GM21526 (cell line): ENCODE results near the gene OTUD1.
"Not testable (repeated sequence)": the region's sequence is repeated elsewhere in the genome, so short reads cannot be mapped to it uniquely, and the experiment has no call there.

Source experiments
- ATAC-seq: cut with Tn5 transposase; IDR thresholded peaks from one replicate; pipeline ENCODE4 v1.9.1; 2021; ENCODE audit warnings: moderate library complexity; ENCODE audit not compliant: unreplicated experiment, low FRiP score

The OTUD1 gene, protein sequence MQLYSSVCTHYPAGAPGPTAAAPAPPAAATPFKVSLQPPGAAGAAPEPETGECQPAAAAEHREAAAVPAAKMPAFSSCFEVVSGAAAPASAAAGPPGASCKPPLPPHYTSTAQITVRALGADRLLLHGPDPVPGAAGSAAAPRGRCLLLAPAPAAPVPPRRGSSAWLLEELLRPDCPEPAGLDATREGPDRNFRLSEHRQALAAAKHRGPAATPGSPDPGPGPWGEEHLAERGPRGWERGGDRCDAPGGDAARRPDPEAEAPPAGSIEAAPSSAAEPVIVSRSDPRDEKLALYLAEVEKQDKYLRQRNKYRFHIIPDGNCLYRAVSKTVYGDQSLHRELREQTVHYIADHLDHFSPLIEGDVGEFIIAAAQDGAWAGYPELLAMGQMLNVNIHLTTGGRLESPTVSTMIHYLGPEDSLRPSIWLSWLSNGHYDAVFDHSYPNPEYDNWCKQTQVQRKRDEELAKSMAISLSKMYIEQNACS

DNA sequence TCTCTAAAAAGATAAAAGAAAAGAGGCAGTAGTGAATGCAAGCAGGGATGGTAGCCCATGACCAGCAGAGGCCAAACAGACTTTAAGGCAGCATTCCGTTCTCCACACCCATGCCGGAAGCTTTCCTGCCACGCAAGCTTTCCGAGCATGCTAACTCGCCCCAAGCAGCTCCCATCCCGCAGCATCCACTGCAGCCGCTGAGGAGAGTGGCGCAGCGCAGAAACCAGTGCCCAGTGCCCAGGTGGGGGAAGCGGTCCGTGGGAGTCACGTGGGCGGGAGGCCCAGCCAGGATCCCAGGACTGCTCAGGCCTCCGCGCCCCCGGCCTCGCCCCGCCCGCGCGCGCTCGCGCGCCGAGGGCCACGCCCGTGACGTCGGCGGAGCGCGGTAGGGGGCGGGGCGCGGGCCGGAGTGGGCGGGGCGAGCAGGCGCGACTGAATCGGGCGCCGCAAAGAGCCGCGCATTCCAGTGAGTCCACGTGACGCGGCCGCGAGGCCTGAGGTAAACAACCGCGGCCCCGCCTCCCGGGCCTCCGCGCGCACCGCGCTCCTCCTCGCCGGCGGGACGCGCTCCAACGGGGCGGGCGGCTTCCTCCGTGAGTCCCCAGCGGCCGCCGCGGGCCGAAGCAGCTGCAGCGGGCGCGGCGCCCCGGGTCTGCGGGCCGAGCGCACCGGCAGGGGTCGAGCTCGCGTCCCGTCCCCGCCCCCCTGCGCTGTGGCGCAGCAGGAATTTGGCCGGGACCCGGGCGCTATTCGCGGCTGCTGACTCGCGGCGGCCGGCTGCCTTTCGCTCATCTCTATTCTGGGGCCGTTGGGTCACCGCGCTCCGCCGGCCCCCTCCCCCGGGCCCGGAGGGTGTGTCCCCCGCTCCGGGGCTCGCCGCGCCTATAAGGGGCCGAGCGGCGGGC lies at the start of gene OTUD1:
OTUD1 (plus strand) TSS at position 529 of the 905 bp plus-strand sequence. CDS start 383 bp downstream, outside the sequence.
- ATAC-seq, result peak; percentile 91

DNA sequence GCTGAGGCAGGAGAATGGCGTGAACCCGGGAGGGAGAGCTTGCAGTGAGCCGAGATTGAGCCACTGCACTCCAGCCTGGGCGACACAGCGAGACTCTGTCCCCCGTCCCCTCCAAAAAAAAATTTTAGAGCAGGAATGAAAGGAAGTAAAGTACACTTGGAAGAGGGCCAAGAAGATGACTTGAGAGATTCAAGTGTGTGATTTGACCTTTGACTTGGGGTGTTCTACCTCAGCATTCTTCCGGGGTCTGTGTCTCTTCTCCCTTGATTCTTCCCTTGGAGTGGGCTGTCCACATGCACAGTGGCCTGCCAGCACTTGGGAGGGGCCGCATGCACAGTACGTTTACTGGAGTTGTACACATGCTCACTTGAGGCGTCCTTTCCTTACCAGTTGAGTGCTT lies 48.5 kb upstream of the OTUD1 start:
- not testable (repeated sequence) for ATAC-seq

DNA sequence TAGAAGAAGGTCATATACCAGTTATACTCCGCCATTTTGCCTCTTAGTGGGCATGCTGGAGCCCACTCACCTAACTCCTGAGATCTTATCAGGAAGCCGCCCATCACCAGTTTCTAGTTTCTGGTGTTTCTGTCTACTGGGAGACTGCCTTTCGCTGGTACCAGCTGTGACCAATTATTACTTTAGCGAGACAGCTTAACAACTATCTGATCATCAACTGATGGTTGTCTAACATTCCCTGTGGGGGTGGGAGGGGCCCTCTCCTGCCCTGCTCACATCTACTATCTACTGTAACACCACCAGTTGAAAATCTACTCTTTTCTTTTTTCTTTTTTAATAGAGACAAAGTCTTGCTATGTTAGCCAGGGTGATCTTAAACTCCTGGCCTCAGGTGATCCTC lies 48.1 kb upstream of the OTUD1 start:
- no peak for ATAC-seq

DNA sequence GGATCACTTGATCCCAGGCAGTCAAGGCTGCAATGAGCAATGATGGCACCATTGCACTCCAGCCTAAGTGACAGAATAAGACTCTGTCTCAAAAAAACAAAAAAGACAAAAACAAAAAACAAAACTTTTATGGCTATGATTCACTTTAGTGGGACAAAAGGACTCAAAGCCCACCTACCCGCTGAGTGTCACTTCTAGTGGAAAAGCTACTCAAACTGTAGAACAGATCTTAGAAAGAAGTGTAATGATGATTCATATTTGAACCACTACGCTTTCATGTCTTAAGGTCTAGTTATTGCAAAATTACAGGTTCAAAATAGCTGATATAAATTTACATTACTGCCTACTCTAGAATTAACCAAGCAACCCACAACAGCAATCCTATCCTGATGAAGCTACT lies 47.1 kb upstream of the OTUD1 start:
- ATAC-seq, result no peak

DNA sequence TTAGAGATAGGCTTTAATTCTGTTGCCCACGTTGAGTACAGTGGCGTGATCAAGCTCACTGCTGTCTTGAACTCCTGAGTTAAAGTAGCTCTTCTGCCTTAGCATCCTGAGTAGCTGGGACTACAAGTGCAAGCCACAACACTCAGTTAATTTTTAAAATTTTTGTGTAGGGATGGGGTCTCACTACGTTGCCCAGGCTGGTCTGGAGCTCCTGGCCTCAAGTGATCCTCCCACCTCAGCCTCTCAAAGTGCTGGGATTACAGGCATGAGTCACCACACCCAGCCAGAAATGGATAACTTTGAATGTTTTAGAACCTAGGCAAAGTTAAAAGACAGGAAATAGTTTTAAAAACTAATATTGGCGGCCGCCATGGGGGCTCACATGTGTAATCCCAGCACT lies 43.9 kb upstream of the OTUD1 start:
- ATAC-seq, result no peak

DNA sequence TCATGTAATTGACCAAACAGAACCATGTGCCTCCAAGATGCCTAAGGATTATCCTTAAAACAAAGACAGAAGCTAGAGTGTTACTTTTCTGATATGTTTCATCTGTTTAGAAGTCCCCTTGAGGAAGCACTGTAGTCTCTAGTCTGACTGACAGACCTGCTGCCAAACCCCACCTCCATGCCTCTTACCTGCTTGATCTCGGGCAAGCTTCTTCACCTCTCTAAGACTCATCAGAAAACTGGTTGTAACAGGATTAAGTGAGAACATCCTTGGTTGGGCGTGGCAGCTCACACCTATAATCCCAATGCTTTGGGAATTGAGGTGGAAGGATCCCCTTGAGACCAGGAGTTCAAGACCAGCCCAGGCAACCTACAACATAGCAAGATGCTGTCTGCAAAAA lies 42.2 kb upstream of the OTUD1 start:
- ATAC-seq, result no peak

DNA sequence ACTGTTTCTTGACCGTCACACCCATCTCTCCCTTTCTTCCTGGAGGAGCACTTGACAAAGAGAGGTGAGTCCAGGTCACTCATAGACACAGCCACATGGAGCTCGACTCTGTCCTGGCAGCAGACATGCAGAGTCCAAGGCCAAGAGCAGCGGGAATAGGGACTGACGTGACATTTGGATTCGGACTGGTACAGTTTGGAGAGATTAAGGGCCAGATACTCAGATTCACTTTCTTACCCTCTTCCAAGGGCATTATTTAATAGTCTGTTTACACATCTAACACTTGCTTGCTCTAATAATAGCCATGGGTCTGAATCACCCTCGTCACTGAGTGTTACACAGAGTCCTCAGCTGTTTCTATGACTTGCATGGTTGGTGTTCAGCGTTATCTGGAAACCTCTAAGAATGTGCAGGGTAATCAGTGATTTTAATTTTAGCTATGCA lies 39.2 kb upstream of the OTUD1 start:
- no peak for ATAC-seq

DNA sequence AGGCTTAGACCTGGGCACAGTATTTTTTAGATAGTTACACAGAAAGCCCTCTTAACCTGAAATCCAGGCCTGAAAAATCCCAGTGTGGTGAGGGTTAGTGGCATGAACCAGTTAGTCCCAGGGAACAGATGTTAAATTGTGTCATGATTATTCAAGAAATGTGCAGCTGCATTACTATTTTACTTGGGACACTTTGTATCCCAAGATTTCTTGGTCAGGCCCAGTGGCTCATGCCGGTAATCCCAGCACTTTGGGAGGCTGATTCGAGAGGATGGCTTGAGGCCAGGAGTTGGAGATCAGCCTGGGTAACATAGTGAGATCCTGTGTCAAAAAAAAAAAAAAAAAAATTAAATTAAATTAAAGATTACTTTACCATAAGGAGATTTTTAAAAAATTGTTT lies 36.0 kb upstream of the OTUD1 start:
- no peak for ATAC-seq

DNA sequence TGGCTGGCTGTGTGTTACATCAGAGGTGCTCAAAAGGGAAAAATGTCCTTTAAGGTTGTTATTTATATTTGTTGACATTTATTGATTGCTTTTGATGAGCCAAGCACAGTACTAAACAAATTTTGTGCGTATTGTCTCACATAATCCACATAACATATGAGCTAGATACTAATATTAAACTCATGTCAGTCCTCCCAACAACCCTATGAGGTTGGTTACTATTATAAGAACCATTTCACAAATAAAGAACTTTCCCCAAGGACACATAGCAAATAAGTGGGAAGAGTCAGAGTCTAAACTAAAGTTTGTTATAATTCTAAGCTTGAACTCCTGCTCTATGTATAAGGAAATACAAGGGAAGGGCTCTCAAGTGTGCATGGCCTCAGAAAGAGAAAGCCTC lies 35.6 kb upstream of the OTUD1 start:
- ATAC-seq, result no peak

DNA sequence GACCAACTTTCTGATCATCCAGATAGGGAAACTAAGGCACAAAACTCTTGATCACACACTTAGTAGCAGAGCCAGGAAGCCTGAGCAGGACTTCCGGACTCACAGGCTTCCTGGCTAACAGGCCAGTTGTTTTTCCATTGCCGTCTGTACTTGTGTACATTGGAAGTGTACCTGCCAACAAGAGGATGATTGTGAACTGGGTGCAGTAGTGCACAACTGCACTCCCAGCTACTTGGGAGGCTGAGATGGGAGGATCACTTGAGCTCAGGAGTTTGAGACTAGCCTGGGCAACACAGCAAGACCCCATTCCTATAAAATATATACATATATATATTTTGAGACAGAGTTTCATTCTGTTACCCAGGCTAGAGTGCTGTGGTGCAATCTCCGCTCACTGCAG lies 35.2 kb upstream of the OTUD1 start:
- no peak for ATAC-seq

DNA sequence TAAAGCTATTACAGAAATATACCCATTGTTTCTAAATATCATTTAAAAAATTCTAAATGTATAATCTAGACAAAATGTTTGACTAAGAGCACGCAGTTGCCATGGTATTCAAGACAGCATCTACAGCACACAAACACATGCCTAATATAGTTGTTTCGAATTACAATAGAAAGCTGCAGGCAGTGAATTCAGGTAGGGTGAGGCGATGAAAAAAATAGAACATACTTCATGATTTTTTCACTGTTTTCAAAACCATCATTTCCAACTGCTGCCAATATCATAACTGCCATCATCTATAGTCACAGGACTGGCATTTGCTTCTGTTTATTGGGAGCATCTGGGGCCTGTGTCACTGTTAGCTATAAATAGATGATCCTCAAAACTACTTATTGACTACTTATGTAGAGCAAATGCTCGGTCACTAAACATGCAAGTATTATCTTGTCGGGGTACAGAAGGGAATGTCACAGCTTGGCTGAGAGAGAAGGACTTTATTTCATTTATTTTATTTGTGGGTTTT lies 34.4 kb upstream of the OTUD1 start:
- no peak for ATAC-seq

DNA sequence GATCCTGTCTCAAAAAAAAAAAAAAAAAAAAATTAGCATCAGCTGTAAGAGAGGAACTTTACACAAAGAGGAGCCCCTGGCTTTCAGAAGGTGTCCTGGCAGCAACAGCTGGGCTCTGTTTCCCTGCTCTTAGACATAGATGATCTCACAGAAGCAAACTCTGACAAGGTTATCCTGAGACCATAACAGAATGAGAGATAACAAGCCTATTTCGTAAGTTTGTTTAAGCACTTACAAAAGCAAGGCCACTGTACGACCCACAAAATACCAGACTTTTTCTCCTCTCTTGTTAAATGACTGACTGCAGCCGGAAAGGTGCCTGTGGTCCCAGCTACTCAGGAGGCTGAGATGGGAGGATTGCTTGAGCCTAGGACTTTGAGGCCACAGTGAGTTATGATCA lies 33.3 kb upstream of the OTUD1 start:
- ATAC-seq, result no peak

DNA sequence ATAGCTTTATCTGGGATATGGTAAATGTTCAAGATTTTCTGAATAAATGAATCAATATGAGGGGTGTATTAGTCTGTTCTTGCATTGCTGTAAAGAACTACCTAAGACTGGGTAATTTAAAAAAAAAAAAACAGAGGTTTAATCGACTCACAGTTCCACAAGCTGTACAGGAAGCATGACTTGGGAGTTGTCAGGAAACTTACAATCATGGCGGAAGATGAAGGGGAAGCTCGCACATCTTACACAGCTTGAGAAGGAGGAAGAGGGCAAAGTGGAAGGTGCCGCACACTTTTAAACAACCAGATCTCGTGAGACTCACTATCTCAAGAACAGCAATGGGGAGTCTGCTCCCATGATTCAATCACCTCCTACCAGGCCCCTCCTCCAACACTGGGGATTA lies 32.5 kb upstream of the OTUD1 start:
- no peak for ATAC-seq

DNA sequence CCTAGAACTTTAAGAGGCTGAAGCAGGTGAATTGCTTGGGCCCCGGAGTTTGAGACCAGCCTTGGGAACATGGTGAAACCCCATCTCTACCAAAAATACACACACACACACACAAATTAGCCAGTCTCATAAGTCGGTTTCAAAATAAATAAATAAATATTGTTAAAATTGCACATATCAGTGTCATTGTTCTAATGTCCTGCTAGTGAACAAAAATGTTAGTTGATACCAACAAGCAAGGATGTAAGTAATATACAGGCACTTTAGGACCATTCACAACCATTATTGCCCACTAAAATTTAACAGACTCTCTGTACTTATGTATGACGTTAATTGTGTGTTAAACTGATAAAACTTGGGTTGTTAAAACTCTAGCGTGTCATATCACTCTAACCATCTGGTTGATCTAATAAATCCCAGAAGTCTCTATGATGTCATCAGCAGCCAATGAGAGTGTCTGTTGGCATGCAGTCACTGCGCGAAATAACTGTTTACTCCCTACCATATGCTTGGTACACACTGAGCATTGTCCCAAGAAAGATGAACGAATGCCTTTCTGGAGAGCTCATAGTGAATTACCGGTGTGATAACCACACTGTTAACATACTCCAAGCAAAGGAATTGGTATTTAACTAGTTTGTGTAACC lies 30.4 kb upstream of the OTUD1 start:
- no peak for ATAC-seq

DNA sequence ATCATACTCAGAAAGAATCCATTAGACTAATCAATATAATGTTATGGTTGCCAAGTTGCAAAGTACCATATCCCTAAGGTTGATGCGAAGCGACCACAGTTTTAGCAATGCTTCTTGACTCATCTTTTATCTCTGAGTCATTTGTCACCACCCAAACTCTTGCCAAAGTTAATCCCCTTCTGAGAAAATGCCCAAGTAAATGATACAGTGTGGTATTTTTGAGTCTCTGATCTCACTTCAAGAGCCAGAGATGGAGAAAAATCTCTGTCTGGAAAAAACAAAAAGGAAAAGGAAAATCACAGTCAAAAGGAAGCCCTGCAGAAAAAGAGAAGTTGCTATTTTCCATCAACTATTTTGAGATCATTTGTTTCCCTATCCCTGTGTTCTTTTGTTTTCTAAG lies 26.7 kb upstream of the OTUD1 start:
- no peak for ATAC-seq

DNA sequence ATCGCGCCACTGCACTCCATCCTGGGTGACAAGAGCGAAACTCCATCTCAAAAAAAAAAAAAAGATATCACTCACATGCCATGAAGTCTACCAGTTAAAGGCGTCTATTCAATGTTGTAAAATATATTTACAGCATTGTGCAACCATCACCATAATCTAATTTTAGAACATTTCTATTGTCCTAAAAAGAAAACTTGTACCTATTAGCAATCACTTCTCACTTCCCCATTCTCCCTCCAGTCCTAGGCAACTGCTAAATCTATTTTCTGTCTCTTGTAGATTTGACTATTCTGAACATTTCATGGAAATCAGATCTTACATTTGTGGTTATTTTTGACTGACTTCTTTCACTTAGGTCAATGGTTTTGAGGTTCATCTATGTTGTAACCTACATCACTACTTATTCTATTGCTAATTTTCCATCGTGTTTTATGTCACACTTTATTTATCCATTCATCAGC lies 25.2 kb upstream of the OTUD1 start:
- ATAC-seq, result peak; percentile 97

DNA sequence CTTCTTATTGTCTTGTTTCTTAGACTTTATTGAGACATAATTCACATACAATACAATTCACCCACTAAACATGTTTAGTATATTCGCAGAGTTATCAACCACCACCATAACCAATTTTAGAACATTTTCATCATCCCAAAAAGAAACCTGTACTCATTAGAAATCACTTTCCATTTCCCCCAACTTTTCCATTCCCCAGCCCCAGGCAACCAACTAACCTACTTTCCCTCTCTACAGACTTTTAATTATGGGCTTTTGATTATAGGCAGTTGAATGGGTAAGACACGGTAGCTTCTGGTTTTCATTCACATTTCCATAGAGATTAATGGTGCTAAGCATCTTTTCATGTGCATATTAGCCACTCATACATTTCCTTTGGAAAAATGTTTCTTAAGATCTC lies 24.2 kb upstream of the OTUD1 start:
- ATAC-seq, result no peak

DNA sequence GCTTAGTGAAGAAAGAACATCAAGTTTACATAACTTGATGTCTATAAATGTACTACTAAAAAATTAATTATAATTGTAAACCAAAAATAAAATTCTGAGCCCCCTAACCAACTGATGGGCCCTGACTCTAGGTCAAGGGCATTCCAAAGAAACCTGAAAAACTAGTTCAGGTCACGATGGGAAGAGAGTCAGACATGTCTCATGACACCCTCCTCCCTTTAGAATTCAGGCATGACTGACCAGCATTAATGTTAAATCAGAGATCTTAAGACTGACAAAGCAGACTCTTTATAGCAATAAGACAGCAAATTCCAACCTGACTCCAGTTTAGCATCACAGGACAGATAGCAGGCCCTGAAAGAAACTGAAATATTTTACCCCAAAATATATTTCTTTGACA lies 21.6 kb upstream of the OTUD1 start:
- no peak for ATAC-seq

DNA sequence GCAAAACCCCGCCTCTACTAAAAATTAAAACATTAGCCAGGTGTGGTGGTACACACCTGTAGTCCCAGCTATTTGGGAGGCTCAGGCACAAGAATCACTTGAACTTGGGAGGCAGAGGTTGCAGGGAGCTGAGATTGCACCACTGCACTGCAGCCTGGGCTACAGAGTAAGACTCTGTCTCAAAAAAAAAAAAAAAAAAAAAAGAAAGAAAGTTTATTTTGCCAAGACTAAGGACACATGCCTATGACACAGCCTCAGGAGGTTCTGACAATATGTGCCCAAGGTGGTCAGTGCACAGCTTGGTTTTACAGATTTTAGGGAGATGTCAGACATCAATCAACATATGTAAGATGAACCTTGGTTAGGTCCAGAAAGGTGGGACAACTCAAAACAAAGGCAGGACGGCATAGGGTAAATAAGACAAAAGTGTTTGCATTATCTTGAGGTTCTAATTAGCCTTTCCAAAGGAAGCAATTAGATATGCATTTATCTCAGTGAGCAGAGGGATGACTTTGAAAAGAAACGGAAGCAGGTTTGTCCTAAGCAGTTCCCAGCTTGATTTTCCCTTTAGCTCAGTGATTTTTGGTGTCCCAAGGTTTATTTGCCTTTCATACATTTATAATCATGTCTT lies 20.7 kb upstream of the OTUD1 start:
- no peak for ATAC-seq

DNA sequence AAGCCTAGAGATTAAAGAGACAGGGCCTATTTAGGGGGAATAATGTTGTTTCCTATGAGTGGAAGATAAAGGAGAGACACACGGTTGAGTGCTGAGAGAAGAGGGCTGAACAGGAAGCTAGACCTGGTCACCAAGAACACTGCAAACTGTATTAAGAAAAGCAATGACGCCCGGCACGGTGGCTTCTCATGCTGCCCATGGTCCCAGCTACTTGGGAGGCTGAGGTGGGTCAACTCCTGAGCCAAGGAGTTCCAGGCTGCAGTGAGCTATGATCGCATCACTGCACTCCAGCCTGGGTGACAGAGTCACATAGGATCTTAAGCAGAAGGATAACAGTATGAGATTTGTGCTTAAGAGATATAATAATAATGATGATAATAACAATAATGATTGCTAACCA lies 19.7 kb upstream of the OTUD1 start:
- no peak for ATAC-seq
